Daoy (cell line): ENCODE measurements around the gene BDP1. TPM values are rescaled to one million over a fixed set of nuclear protein-coding genes. Genes with fewer than 3 reads are reported as not detected.

Source experiments
- total RNA-seq: library from RNA; depleted of rRNA; stranded (reverse); fragments of >200 nt; shearing (Covaris generic); gene quantifications from 2 replicates; pipeline ENCODE4 v1.2.3, GENCODE V29; 2014; rRNA removed

BDP1 gene
- total RNA-seq, 1 experiment from 2014 or later, result 20.5 TPM

Other genes with a start within 250 kb of the BDP1 start
- 41.6 and 44.6 TPM in 2 replicates for gene MCCC2, start 131.7 kb downstream of the BDP1 start, total RNA-seq